Panc1 (cell line): ENCODE measurements around the gene ZNF236. TPM values are rescaled to one million over a fixed set of nuclear protein-coding genes. Genes with fewer than 3 reads are reported as not detected.

Experiments used
- ATAC-seq: fragments of 200-7000 bp; cut with Tn5 transposase; 2 replicates; pipeline ENCODE4 v1.9.1; 2020; ENCODE audit warnings: mild to moderate bottlenecking, moderate library complexity
- BruUV-seq: library from RNA; stranded (reverse); fragments of 400-500 nt; replicated peaks from 2 replicates; lab custom pipeline; 2021; lab: Mats Ljungman, UMichigan
- CTCF ChIA-PET: fragments of 300-600 bp; sonication (Branson Sonifier 250); formaldehyde crosslinking; loops from one replicate; lab custom pipeline; 2022; ENCODE audit warnings: antibody characterized with exemption; lab: Charles Lee
- POLR2A ChIA-PET: fragments of 300-600 bp; sonication (Branson Sonifier 250); formaldehyde crosslinking; loops from one replicate; lab custom pipeline; 2022; ENCODE audit warnings: antibody characterized with exemption; lab: Charles Lee
- DNase-seq: peaks from one replicate; pipeline ENCODE4 v3.0.0-alpha.2; 2010; ENCODE audit warnings: low read depth, low spot score
- H3K27ac ChIP-seq: 2 replicates; pipeline ENCODE4 v1.5.1; 2011; ENCODE audit warnings: mild to moderate bottlenecking, low read length, inconsistent platforms
- H3K27me3 ChIP-seq: fragments of 200-500 bp; sonication (Bioruptor generic); 2 replicates; pipeline ENCODE4 v1.6.0; 2014; ENCODE audit warnings: low read length, inconsistent platforms; ENCODE audit not compliant: control insufficient read depth, insufficient read depth
- H3K36me3 ChIP-seq: fragments of 200-500 bp; sonication (Bioruptor generic); 2 replicates; pipeline ENCODE4 v1.5.1; 2014; ENCODE audit warnings: inconsistent platforms, mild to moderate bottlenecking, low read length, moderate library complexity; ENCODE audit not compliant: control insufficient read depth, insufficient read depth
- H3K4me1 ChIP-seq: 2 replicates; pipeline ENCODE4 v1.5.1; 2011; ENCODE audit warnings: inconsistent platforms, mild to moderate bottlenecking, low read length, moderate library complexity; ENCODE audit not compliant: control insufficient read depth, insufficient read depth
- H3K4me3 ChIP-seq, 2 experiments: 2 replicates each; pipeline ENCODE4 v1.5.1; 2011 to 2012; ENCODE audit warnings: low read depth in 2 of 2, low read length in 2 of 2, mild to moderate bottlenecking in 2 of 2, inconsistent platforms in 1 of 2, moderate library complexity in 1 of 2
- H3K9me3 ChIP-seq: fragments of 200-500 bp; sonication (Bioruptor generic); 2 replicates; pipeline ENCODE4 v1.5.1; 2014; ENCODE audit warnings: low read depth, mild to moderate bottlenecking, inconsistent platforms, low read length, moderate library complexity; ENCODE audit not compliant: control insufficient read depth, insufficient read depth
- CTCF ChIP-seq: fragments of 450-650 bp; IDR thresholded peaks from 2 replicates; pipeline ENCODE4 v1.5.1; 2017; ENCODE audit warnings: mild to moderate bottlenecking
- POLR2AphosphoS5 ChIP-seq: IDR thresholded peaks from 2 replicates; pipeline ENCODE4 v1.6.1; 2012; ENCODE audit warnings: mild to moderate bottlenecking, low read depth, low read length, moderate library complexity
- REST ChIP-seq, 2 experiments: IDR thresholded peaks; 2 replicates each; pipeline ENCODE4 v1.6.1; 2011 to 2012; ENCODE audit warnings: low read depth in 2 of 2, control low read depth in 1 of 2, low read length in 1 of 2, mild to moderate bottlenecking in 1 of 2, moderate library complexity in 1 of 2; ENCODE audit not compliant: insufficient read depth in 1 of 2
- SIN3A ChIP-seq: IDR thresholded peaks from 2 replicates; pipeline ENCODE4 v1.6.1; 2012; ENCODE audit warnings: low read depth, mild to moderate bottlenecking, low read length, moderate library complexity, borderline replicate concordance; ENCODE audit not compliant: insufficient read depth
- TCF7L2 ChIP-seq: IDR thresholded peaks from 2 replicates; pipeline ENCODE4 v1.6.1; 2011; ENCODE audit warnings: mild to moderate bottlenecking, low read depth, low read length, inconsistent platforms
- in situ Hi-C: cut with HindIII; loops from 2 replicates; pipeline ENCODE4 v1.10.0; 2016; ENCODE audit warnings: low sequenced_read_pairs, low pct_unique_long_range_greater_than_20kb
- intact Hi-C: fragments of 100-400 bp; cut with micrococcal nuclease; formaldehyde crosslinking; loops from one replicate; pipeline ENCODE4 v1.10.0; 2022; ENCODE audit not compliant: unreplicated experiment
- total RNA-seq: library from RNA; stranded (reverse); gene quantifications from one replicate; pipeline ENCODE4 v1.2.1, GENCODE V29; 2021; ENCODE audit not compliant: unreplicated experiment

The ZNF236 gene
- total RNA-seq, 1 experiment from 2014 or later: 32.2 TPM

GRCh38 chr18:76984193-76985155, 162.1 kb downstream of the ZNF236 start:
- ATAC-seq: no peak
- CTCF ChIA-PET: interaction anchor here (0.9 to 2.8 kb wide), 3 partner anchors 21 to 182 kb away, joined by 3 to 25 read pairs (median 3); no protein-coding TSS in a partner anchor

More at GRCh38 chr18:76984193-76985155, 162.1 kb downstream of the ZNF236 start:
- Histone ChIP-seq H3K36me3 (no peaks in the 10 kb centered on the region), H3K9me3 (no peaks in the 10 kb centered on the region), H3K27me3 (no peaks in the 10 kb centered on the region), H3K4me3 (no peak overlapping the region), H3K4me1 (peaks cover 6% of the 10 kb centered on the region), H3K27ac (no peak overlapping the region)
- no TSS peak for BruUV-seq
- in situ Hi-C loops: no loop called here
- intact Hi-C loops: loop anchor here (5.0 kb wide), 1 partner anchor 62 kb away; no protein-coding TSS in a partner anchor
- POLR2A ChIA-PET: no interaction called here
- DNase-seq: no peak
- TF ChIP-seq TCF7L2: no peak
- TF ChIP-seq REST (IDR thresholded peaks at IDR 0.05; ENCODE audit: insufficient read depth in 1 of 2, low read depth in 2 of 2, low read length in 1 of 2): no peak
- TF ChIP-seq POLR2AphosphoS5: no peak
- TF ChIP-seq CTCF: no peak
- TF ChIP-seq SIN3A: no peak
